GM21515 (cell line): ENCODE measurements around the gene ABCC9.

Source experiments
- ATAC-seq: cut with Tn5 transposase; IDR thresholded peaks from one replicate; pipeline ENCODE4 v1.9.1; 2021; ENCODE audit not compliant: unreplicated experiment

Gene ABCC9

GRCh38 chr12:21940549-21941505 lies at the start of gene ABCC9:
TSS of gene ABCC9 (minus strand) at chr12:21941426. CDS start at chr12:21936674, 4,752 bp downstream.
- no peak for ATAC-seq

DNA sequence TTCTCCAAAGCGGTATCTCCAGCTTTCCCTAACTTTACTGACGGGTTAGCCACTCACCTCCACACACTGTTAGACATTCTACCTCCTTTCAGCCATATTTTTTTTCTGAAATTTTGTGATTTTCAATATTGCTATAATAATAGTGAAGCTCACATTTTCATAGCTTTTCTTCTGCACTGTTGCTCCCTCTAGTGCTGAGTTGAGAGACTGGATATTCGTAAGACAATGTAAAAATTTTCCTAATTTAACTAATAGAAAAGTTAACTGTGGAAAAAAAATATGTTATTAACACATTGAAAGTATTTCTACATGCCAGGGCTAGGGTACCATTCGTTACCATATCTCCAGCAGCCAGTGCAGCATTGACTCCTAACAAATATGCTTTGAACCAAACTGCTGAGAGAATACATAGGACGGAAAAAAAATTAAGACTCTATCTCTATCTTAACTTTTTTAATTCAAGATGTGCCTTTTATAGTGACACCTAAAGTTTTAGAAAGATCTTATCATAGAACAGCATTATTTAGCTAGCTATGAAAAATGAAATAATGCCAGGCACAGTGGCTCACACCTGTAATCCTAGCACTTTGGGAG lies 48.7 kb upstream of the ABCC9 start:
- no peak for ATAC-seq

DNA sequence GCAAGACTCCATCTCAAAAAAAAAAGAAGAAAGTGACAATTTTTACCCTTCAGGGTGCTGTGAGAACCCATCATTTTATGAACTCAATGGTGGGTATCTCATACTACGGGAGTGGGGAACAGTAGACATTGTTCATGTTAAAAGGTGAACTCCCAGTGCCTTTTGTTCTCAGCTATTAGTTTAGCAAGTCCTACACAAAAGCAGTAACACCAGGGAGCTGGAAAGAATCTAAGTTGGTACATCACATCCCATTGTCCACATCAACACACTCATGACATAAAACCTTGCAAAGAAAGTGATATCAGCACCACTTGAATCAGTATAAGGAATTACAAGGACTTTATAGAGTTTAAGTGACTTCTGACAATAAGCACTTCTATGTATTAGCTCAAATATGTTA lies 47.4 kb upstream of the ABCC9 start:
- ATAC-seq = no peak

- ATAC-seq = no peak
Measured at GRCh38 chr12:21987755-21988154, 46.5 kb upstream of the ABCC9 start.

- ATAC-seq = no peak
Measured at GRCh38 chr12:21985155-21985554, 43.9 kb upstream of the ABCC9 start.

GRCh38 chr12:21984375-21984774 lies 43.1 kb upstream of the ABCC9 start:
- ATAC-seq = no peak

GRCh38 chr12:21983095-21983494 lies 41.9 kb upstream of the ABCC9 start:
- no peak for ATAC-seq

DNA sequence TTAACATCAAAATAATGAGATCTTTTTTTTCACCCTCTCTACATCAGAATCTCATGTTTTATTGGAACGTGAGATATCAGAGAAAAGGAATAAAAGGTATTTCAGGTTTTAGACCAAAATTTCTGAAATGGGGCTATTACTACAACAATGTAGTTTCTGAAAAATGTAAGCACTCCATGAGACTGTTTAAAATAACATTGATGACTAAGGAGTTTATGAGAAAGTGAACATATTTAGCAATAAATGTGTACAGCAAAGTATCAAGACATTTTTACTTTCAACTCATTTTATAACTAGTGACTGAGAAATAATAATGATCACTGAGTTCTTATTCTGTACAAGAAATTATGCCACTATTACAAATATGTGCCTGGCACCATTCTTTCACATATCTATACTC lies 39.3 kb upstream of the ABCC9 start:
- ATAC-seq = no peak

DNA sequence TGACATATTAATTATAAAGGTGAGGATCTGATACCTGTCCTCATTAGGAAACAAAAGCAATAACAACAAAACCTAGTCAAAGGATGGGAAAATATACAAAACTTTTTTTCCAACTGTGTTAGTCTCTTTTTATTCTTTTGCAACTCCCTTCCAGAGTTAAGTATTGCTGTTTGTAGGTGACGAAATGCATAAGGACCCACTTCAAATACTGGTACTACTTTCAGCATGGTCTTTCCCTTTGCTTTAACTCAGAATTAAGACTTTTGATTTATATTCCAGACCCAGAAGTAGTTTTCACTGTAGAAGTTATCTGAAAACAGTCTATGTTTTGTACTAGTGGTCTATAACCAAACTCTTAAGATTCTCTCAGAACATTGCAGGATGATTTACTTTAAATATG lies 34.1 kb upstream of the ABCC9 start:
- ATAC-seq = no peak

DNA sequence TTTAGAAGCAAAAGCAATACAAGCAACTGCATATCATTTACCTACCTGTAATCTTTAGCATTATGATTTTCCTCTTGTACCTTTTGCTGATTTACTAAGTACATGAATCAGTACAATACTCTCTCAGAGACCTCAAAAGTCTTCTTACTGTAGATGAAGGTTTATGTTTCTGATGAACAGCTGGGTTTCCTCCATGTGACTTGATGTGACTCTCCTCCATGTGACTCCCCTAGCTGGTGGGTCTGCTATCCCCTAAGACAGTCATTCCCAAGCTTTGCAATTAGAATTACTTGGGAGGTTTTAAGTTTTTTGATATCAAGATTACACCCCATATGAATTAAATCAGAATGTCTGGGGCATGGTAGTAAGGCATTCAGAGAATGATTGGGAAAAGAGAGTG lies 32.0 kb upstream of the ABCC9 start:
- ATAC-seq = no peak

DNA sequence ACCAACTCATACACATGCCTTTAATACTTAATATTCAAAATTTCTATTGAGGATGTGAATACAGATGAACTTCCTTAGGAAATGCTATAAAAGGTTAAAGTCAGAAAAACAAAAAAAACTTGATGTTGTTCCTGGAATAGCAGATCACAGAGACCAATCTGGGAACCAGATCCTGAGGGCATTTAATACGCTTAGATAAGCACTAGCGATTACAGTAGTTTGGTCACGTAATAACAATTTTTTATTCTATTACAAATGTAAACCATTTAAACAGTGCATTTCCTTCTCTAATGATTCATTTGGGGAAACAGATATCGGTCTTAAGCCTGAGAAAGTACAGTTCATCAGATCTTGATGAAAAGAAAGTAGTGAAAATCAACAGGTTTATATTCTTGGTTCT lies 30.8 kb upstream of the ABCC9 start:
- no peak for ATAC-seq

DNA sequence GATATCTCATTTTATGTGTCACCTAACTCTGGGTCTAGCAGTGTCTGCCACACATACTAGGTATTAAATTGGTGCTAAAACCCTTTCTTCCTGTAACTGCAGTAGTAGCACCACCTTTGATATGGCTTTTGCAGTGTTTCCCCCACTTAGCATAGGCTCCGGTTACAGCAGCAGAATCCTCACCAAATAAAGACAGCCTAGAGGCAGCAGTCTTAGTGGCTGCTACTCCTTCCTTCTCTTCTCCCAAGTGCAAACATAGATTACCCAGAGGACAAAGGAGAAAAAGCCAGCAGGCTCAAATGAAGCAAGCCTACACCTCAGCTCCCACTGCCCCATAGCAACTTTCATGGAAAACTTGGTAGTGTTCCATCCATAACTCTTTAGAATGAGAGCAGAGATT lies 30.1 kb upstream of the ABCC9 start:
- ATAC-seq = no peak

DNA sequence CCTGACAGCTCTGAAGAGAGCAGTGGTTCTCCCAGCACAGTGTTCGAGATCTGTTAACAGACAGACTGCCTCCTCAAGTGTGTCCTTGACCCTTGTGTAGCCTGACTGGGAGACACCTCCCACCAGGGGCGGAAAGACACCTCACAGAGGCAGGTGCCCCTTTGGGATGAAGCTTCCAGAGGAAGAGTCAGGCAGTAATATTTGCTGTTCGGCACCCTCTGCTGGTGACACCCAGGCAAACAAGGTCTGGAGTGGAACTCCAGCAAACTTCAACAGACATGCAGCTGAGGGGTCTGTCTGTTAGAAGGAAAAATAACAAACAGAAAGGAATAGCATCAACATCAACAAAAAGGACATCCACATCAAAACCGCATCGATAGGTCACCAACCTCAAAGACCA lies 21.6 kb upstream of the ABCC9 start:
- no peak for ATAC-seq

DNA sequence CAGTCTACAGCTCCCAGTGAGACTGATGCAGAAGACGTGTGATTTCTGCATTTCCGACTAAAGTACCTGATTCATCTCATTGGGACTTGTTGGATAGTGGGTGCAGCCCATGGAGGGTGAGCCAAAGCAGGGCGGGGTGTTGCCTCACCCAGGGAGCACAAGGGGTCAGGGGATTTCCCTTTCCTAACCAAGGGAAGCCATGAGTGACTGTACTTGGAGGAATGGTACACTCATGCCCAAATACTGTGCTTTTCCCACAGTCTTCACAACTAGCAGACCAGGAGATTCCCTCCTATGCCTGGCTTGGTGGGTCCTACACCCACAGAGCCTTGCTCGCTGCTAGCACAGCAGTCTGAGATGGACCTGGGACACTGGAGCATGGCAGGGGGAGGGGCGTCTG lies 21.0 kb upstream of the ABCC9 start:
- no peak for ATAC-seq

DNA sequence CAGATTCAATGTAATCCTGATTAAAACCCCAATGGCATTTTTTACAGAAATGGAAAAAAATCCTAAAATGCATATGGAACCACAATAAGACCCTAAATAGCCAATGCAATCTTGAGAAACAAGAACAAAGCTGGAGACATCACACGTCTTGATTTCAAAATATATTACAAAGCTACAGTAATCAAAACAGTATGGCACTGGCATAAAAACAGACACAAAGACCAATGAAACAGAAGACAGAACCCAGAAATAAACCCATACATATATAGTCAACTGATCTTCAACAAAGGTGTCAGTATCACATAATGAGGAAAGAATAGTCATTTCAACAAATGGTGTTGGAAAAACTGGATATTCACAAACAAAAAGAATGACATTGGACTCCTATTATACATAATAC lies 9.4 kb upstream of the ABCC9 start:
- ATAC-seq = no peak

DNA sequence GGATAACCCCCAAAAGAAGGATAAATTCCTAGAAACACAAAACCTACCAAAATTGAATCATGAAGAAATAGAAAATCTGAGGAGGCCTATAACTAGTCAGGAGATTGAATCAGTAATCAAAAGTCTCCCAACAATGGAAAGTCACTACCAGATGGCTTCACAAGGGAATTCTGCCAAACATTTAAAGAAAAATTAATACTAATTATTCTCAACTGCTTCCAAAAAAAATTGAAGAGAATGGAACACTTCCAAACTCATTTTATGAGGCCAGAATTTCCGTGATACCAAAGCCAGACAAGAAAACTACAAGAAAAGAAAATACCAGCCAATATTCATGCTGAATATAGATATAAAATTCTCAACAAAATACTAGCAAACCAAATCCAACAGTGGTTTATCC lies 7.8 kb upstream of the ABCC9 start:
- ATAC-seq = no peak

DNA sequence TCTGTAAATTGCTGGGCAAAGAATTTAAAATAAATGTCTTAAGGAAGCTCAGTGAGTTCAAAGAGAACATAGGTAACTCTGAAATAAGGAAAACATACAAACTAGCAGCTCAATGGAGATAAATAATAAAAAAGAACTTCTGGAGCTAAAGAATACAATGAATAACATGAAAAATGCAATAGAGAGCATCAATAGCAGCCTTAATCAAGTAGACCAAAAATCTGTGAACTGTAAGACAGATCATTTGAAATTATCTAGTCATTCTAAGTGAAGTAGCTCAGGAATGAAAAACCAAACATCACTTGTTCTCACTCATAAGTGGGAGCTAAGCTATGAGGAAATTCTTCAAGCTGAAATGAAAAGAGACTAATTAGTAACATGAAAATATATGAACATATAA lies 5.8 kb upstream of the ABCC9 start:
- ATAC-seq = no peak

DNA sequence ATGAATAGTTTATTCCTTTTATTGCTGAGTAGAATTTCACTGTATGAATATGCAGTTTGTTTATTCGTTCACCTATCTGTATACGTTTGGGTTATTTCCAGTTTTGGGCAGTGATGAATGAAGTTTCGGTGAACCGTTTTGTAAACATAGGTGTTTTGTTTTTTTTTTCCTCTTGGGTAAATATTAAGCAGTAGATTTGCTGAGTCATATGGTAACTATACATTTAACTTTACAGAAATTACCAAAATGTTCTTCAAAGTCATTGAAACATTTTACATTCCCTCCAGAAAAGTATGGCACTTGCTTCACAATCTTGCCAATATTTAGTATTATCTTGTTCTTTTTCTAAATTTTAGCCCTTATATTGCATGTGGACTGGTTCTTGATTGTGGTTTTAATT lies 3.8 kb upstream of the ABCC9 start:
- ATAC-seq = no peak

GRCh38 chr12:21942377-21942703 lies 1.1 kb upstream of the ABCC9 start:
- ATAC-seq = no peak

GRCh38 chr12:21941506-21942376 lies 515 bp upstream of the ABCC9 start:
- no peak for ATAC-seq

- no peak for ATAC-seq
Measured at GRCh38 chr12:21939435-21939834, 1.8 kb downstream of the ABCC9 start.

DNA sequence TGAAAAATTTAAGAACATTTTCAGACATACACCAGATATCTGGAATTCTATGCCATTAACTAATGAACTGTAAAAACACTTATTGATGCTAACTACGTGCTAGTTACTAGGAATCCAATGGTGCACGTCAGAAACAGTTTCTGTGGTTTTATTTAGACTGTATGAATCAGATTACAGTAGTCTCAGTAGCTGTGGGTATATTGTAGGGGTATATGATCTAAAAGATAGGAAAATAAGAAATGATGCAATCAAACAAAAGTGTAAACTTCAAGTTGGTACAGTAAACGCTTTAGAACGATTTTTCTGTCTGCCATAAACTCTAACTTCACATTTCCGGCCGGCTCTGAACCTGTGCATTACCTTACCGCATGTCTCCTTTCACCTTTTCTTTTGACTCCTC lies 2.3 kb downstream of the ABCC9 start:
- ATAC-seq = no peak
